ENCODE results near the gene CPT2.

DNA sequence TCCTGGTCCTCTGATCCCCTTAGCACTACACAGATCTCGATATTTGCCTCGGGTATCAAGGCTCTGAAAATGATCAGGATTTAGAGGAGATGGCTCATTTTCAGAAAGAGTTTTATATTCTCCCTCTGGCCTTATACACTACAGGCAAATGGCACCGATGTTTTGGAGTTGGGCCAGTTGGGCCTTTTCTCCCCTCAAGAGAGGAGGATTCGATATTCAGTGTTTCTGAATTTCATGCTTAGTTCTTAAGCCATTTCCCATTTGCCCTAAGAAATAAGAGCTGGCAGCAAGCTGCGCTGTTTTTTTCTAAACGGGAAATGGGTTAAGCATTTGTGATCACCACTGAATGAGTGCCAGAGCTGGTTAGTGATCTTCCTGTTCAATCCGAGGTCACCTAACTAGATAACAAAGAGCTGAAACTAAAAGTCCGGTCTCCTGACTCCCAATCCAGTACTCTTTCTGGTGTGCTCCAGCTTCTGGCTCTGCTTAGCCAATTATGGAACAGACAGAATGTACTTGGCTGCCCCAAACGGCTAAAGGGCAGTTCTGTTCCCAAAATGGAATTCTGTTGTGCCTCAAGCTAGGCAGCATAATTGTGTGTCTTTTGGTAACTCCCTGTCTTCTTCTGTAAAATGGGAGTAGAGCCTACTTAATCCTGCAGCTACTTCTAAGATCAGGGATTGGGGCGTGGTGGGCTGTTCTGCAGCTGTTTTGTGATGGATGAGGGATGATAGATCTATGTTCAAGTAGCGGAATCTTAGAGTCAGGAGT, 1.2 kb upstream of the CPT2 start:
- TF ChIP-seq EZH2phosphoT487 (IDR thresholded peaks at IDR 0.05; ENCODE audit: insufficient read depth, low read depth) (no peak), EZH2 (IDR thresholded peaks at IDR 0.05; ENCODE audit: insufficient read depth, poor library complexity, severe bottlenecking) (no peak)

Measured in GM23248 (cell line).